ENCODE data around the gene GMPR2.

- TF ChIP-seq CTCF (conservative IDR thresholded peaks at IDR 0.05; ENCODE audit: low read depth, low read length) (no peak), EZH2 (IDR thresholded peaks at IDR 0.05; ENCODE audit: low read length, unreplicated experiment) (no peak), EZH2phosphoT487 (IDR thresholded peaks at IDR 0.05; ENCODE audit: borderline replicate concordance, low read length) (no peak)
Measured at GRCh38 chr14:24194186-24194872, 38.4 kb upstream of the GMPR2 start.
